OCI-LY3 (cell line): ENCODE results near the gene ACAD11.

Experiments
- H2AFZ ChIP-seq: fragments of 200-600, 300-600 bp; shearing (Covaris generic); 2 replicates; pipeline ENCODE4 v1.6.0; 2014; ENCODE audit warnings: antibody characterized with exemption, low read depth, low read length
- H3K27ac ChIP-seq: fragments of 200-600, 300-600 bp; sonication (generic); 2 replicates; pipeline ENCODE4 v1.5.1; 2014; ENCODE audit warnings: mild to moderate bottlenecking, low read length, moderate library complexity, mixed read lengths
- H3K27me3 ChIP-seq: fragments of 200-600, 300-600 bp; sonication (generic); 2 replicates; pipeline ENCODE4 v1.6.1; 2014; ENCODE audit warnings: low read depth, low read length, mixed read lengths
- H3K36me3 ChIP-seq: fragments of 200-600, 300-600 bp; sonication (generic); replicated peaks from 2 replicates; pipeline ENCODE3; 2014; ENCODE audit warnings: low read depth, low read length, mixed read lengths
- H3K4me1 ChIP-seq: fragments of 300-600, 200-600 bp; sonication (generic); 2 replicates; pipeline ENCODE4 v1.6.1; 2014; ENCODE audit warnings: low read length, mixed read lengths
- H3K4me2 ChIP-seq: fragments of 200-600, 300-600 bp; sonication (generic); 2 replicates; pipeline ENCODE4 v1.6.1; 2014; ENCODE audit warnings: low read length, mixed read lengths
- H3K4me3 ChIP-seq: fragments of 300-600, 200-600 bp; sonication (generic); 2 replicates; pipeline ENCODE4 v1.5.1; 2014; ENCODE audit warnings: antibody characterized with exemption, mild to moderate bottlenecking, low read length, moderate library complexity
- H3K79me2 ChIP-seq: fragments of 300-600, 200-600 bp; shearing (Covaris generic); 2 replicates; pipeline ENCODE4 v1.6.1; 2014; ENCODE audit warnings: mild to moderate bottlenecking, low read length, mixed read lengths
- H3K9ac ChIP-seq: fragments of 300-600, 200-600 bp; shearing (Covaris generic); 2 replicates; pipeline ENCODE4 v1.6.0; 2014; ENCODE audit warnings: mild to moderate bottlenecking, low read length, moderate library complexity
- H3K9me3 ChIP-seq: fragments of 200-600, 300-600 bp; shearing (Covaris generic); 2 replicates; pipeline ENCODE4 v1.6.1; 2014; ENCODE audit warnings: low read length, mixed read lengths; ENCODE audit not compliant: insufficient read depth
- H4K20me1 ChIP-seq: fragments of 200-600, 300-600 bp; sonication (generic); 2 replicates; pipeline ENCODE4 v1.6.1; 2016; ENCODE audit warnings: low read length, mixed read lengths; ENCODE audit not compliant: insufficient read depth
- EZH2phosphoT487 ChIP-seq: fragments of 200-600 bp; shearing (Covaris generic); IDR thresholded peaks from 2 replicates; pipeline ENCODE4 v1.6.1; 2018; ENCODE audit warnings: antibody characterized with exemption, mixed run types, low read depth
- TF ChIP-seq, protein P1 (sequence below): fragments of 200-600, 300-600 bp; sonication (generic); IDR thresholded peaks from 2 replicates; pipeline ENCODE4 v1.5.1; 2014; ENCODE audit warnings: antibody characterized with exemption, low read length, low read depth

The ACAD11 gene

DNA sequence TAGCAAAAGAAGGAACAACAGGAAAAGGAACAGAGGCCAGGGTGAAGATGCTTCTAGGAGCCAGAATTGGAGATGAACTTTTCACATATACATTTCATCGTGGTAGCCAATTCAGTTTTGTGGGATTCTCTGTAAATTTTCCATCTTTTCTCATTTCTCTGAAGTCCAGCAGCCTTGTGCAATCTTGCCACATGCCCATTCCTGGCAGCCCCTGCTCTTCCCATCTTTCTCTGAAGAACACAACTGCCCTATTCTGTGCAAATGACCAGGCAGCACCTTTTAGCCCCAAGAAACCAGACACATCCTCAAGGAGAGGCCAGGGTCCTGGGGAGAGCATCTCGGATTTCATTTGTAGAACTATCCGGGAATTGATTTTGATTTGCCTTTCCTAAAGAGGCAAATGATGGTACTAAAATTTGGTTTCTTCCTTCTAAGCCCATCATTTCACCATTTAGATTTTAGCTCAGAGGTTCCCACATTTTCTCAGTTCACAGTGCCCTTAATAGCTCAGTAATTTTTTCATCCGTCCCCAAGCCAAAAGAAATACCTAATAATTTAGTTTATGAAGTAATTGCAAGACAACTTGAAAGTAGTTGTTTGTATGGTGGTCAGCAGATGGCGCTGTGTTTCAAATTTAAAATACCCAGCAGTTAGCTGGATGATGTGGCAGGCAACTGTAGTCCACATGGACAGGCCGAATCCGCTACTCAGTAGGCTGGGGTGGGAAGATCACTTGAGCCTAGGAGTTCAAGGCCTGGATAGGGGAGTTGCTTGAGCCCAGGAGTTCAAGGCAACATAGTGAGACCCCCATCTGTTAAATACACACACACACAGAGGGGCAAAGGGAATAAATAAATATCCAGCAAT, 123.8 kb downstream of the ACAD11 start:
- Histone ChIP-seq H3K79me2 (no peaks in the 10 kb centered on the region), H3K9me3 (no peaks in the 10 kb centered on the region), H3K36me3 (peaks cover 4% of the 10 kb centered on the region), H3K4me1 (no peaks in the 10 kb centered on the region), H3K27ac (no peak overlapping the region), H3K4me2 (no peak overlapping the region), H4K20me1 (no peaks in the 10 kb centered on the region), H3K4me3 (no peak overlapping the region), H3K9ac (no peak overlapping the region), H2AFZ (no peak overlapping the region), H3K27me3 (no peaks in the 10 kb centered on the region)
- TF ChIP-seq, protein P1, sequence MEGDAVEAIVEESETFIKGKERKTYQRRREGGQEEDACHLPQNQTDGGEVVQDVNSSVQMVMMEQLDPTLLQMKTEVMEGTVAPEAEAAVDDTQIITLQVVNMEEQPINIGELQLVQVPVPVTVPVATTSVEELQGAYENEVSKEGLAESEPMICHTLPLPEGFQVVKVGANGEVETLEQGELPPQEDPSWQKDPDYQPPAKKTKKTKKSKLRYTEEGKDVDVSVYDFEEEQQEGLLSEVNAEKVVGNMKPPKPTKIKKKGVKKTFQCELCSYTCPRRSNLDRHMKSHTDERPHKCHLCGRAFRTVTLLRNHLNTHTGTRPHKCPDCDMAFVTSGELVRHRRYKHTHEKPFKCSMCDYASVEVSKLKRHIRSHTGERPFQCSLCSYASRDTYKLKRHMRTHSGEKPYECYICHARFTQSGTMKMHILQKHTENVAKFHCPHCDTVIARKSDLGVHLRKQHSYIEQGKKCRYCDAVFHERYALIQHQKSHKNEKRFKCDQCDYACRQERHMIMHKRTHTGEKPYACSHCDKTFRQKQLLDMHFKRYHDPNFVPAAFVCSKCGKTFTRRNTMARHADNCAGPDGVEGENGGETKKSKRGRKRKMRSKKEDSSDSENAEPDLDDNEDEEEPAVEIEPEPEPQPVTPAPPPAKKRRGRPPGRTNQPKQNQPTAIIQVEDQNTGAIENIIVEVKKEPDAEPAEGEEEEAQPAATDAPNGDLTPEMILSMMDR: peak; percentile 72
- no peak for TF ChIP-seq EZH2phosphoT487

DNA sequence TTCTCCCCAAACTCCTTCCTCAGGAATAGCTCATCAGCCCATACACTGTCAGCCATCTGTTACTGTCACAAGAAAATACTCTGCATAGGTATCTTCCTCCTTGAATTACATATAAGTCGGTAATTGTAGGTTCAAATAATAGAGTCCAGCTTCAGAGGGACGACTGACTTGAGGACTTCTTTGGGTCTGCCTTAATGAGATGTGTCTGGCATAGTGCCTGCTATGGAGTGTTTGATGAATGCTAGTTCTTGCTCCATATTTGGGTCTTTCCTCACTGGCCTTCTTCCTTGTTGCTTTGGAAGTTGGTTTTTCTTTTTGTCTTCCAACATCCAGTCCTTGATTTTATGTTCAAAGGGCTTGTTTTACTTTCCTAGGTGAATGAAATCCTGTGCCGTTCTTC, 129.0 kb downstream of the ACAD11 start:
- H3K9me3 ChIP-seq: no peaks in the 10 kb centered on the region
- no peak overlapping the region for H3K27ac ChIP-seq
- no peaks in the 10 kb centered on the region for H3K27me3 ChIP-seq
- TF ChIP-seq EZH2phosphoT487: no peak
- TF ChIP-seq, protein P1: no peak
- no peak overlapping the region for H2AFZ ChIP-seq
- no peak overlapping the region for H3K4me3 ChIP-seq
- no peaks in the 10 kb centered on the region for H4K20me1 ChIP-seq
- H3K4me2 ChIP-seq: no peak overlapping the region
- H3K4me1 ChIP-seq: no peaks in the 10 kb centered on the region
- H3K9ac ChIP-seq: no peak overlapping the region
- no peaks in the 10 kb centered on the region for H3K79me2 ChIP-seq
- H3K36me3 ChIP-seq: peaks cover 16% of the 10 kb centered on the region

GRCh38 chr3:132522353-132522752, 137.3 kb downstream of the ACAD11 start:
- no peak for TF ChIP-seq EZH2phosphoT487
- TF ChIP-seq, protein P1: no peak
- Histone ChIP-seq H3K27me3 (no peaks in the 10 kb centered on the region), H3K27ac (no peak overlapping the region), H2AFZ (no peak overlapping the region), H3K79me2 (no peaks in the 10 kb centered on the region), H3K4me3 (no peak overlapping the region), H3K4me2 (no peak overlapping the region), H3K4me1 (no peaks in the 10 kb centered on the region), H3K36me3 (peaks cover 32% of the 10 kb centered on the region), H3K9me3 (no peaks in the 10 kb centered on the region), H4K20me1 (no peaks in the 10 kb centered on the region), H3K9ac (no peak overlapping the region)

- Histone ChIP-seq H3K4me2 (no peak overlapping the region), H3K36me3 (peaks cover 33% of the 10 kb centered on the region)
These were observed 137.7 kb downstream of the ACAD11 start for GRCh38 chr3:132521901-132522300.

More at GRCh38 chr3:132521901-132522300, 137.7 kb downstream of the ACAD11 start:
- H3K27me3 ChIP-seq: no peaks in the 10 kb centered on the region
- H3K79me2 ChIP-seq: no peaks in the 10 kb centered on the region
- H3K4me3 ChIP-seq: no peak overlapping the region
- TF ChIP-seq EZH2phosphoT487: no peak
- TF ChIP-seq, protein P1: no peak
- H4K20me1 ChIP-seq: no peaks in the 10 kb centered on the region
- H3K9ac ChIP-seq: no peak overlapping the region
- H3K27ac ChIP-seq: no peak overlapping the region
- H3K4me1 ChIP-seq: no peaks in the 10 kb centered on the region
- H2AFZ ChIP-seq: no peak overlapping the region
- H3K9me3 ChIP-seq: no peaks in the 10 kb centered on the region
